ENCODE data around the gene TMEM207.
A peak's percentile ranks its signal among the peaks of the same experiment; 100 is the strongest.

The TMEM207 gene

DNA sequence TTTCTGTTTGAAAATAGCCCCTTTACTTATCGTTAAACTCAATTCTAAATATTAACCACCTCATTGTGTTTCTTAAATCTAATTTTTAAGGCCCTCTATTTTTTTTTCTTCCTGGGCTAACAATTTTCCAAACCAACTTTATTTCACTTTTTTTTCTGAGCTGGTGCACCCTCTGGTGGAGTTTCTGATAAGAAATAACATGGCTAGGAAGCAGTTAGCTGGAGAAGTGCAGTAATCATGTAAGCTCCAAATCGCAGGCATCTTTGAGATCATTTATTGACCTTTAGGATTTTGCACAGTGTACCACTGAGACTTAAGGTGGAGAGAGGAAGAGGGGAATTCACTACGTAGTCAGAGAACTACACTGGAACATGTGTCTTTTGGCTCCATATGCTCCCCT, 6.4 kb downstream of the TMEM207 start:
- no peak for DNase-seq

DNA sequence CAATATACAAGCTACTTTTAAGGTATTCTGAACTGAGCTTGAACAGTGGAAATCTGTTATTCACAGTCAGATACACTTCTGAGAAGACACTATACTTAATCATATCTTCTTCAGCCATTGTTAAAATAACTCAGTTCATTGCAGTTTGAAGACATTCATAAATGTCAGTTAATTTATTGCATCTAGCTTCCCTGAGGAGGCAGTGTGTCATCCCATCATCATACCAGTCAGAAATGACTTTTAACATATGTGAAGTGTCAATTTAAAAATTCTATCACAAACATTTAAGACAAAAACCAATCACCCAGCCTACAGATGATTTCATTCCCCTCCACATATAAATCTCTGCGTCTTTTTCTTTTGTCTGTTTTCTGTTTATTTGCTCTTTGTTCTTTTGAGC, 7.5 kb downstream of the TMEM207 start:
- no peak for DNase-seq

DNA sequence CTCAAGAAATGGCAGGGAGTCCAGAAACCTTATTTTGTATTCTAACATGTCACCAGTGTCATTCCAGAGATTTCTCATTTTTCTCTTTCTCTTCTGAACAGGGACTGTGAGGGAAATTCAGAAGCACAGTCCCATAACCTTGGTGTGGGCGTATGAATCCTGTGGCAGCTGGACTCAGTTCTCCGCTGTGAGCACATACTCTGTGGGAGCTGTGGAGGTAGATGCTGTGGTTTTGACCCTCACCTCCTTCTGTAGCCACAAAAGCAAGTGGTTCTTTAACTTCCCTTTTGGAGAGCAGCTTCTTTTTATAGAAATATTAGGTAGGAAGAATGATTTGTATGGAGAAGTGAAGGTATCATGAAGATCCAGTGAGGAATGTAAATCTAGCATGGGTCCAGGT, 13.4 kb downstream of the TMEM207 start:
- no peak for DNase-seq

DNA sequence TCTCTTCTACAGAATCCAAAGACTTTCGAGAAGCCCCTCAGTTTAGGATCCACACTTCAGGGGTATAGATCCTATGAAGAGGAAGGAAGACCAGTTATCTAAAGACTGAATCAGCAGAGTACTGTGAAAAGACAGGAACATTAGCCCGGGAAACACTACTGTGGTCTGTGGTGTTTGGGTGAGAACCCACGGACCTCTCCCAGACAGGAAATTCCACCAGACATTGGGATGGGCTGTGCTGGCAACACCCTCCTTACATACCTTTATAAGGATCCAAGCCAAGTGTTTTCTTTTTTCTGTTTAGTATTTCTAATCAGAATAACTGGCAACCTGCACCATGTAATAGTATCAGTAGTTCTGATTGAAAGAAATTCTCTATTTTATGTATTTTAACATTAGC, 14.1 kb downstream of the TMEM207 start:
- no peak for DNase-seq

DNA sequence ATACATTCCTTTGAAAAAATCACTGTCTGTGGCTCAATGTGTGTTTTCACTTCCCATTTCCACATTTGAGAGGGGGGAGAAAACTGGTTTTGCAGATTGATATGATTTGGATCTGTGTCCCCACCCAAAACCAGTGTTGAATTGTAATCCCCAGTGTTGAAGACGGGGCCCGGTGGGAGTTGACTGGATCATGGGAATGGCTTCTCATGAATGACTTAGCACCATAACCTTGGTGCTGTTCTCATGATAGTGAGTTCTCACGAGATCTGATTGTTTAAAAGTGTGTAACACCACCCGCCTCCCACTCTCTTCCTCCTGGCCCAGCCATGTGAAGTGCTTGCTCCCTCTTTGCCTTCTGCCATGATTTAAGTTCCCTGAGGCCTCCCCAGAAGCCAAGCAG, 16.1 kb downstream of the TMEM207 start:
- DNase-seq, result no peak

DNA sequence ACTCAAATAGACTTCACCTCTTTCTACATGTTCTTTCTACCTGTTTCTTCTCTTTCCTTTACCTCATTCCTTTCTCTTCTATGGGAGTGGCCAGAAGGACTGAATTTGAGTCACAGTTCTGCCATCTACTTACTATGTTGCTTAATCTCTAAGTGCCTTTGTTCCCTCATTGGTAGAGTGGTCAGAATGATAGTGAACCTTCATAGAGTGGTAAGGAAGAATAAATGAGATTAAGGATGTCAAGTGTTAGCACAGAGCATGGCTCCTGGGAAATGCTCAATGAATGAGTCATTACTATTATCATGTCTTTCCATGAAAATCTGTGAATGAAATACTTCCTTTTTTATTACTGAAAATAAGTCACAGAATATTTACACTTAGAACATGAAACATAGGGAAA, 17.5 kb downstream of the TMEM207 start:
- no peak for DNase-seq

DNA sequence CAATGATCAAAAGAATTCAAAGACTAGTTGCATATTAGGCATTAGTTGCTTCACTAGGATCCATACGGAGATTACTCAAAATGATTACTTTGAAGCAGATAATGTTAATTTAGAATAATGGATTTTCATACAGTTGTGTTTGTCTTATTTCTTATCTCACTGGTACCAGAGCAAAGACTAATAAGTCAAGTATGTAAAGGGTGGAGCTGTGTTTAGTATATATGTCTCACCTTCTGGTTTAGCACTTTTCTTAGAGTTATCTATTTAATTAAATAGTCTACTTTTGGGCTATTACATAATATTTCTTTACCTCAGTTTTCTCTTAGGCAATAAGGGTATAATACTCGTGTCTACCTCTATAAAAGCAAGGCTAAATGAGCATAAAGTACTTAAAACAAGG, 18.8 kb downstream of the TMEM207 start:
- no peak for DNase-seq

DNA sequence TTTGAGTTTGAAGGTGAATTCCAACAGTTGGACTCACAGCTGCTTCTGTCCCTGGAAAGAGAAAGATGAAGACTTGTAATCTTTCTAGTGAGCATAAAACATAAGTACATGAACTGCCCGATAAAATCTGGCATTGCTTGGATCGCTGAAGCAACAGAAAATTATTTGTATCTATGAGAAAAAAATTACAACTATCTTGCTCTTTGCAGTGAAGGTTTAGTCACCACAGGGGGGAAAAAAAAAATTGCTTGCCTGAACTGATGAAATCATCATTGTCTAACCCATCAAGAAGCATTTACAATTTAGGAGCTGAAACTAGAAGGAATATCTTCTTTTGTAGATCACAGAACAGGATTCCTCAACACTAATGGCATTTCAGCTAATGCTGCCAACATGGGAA, 20.0 kb downstream of the TMEM207 start:
- no peak for DNase-seq

DNA sequence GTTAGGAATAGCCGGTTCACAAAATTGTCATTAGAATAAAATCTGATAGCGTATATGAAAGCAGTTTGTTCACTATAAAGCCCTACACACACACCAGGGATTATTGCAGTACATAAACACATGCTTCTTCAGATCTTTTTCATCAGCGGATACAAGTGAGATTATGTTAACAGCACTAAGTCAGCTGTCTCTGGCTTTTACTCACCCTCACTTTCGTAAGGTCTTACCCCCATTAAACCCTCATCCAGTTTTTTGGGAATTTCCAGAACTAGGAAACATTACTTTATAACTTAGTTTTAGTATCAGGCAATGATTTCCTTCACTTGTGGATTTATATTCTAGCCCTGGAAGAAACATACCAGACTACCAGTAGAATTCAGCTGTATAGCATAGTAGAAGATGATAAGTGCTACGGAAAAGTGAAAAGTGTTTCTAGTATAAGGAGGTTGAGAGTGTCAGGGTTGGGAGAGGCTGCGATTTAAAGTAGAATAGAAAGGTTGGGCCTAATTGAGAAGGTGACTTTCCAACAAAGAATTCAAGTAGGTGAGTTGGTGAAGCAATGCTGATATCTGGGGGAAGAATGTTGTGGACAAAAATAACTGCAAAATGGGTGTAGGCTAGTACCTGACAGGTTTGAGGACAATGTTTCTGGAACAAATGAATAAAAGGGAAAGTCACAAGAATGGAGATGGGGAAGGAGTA, 22.7 kb downstream of the TMEM207 start:
- no peak for DNase-seq

DNA sequence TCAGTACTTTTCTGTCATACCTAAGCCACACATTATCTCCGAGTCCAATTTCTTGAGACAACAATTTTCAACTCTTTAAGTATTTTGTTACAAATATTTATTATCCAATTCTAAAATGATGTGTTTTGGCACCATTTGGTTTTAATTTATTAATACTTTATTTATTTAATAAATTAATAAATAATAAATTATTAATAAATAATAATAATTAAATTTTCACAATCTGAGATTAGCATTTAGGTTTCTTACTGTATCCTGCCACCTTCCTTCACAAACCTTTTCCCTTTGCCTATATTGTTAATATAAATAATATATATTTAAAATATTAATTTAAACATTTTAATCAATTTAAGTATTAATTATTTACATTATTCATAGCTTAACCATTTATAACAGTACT, 23.9 kb downstream of the TMEM207 start:
- DNase-seq, result no peak

DNA sequence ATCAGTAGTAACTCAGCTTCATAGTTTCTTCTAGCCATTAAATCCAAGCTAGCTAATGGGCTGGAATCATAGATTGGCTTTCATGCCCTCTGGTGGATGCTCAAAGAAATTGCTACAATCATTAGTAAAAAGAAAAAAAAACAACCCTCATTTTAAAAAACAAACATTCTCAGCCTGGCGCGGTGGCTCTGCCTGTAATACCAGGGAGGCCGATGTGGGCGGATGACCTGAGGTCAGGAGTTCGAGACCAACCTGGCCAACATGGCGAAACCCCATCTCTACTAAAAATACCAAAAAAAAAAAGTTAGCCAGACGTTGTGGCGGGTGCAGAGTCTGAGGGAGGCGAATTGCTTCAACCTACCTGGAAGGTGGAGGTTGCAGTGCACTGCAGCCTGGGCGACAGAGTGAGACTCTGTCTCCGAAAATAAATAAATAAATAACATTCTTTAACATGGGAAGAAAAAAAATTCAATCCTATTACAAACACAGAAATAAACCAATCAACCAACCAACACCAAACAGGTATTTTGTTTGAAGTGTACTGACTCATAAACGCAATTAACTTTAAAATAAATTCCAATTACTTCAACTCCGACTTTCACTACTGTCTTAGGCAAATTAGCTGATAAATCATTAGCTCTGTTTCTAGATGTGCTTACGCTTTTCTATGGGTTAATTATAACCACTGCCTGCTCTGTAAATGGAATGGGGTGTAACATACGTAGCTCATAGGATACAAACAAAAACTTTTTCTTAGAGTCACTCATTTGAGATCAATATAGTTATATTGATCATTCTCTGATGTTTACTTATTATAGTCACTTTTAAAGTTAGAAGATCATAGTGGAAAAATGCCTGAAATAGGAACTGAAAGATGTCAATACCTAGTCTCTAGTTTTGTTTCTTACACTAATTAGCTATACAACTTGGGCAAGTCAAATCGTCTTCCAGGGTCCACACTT, 24.9 kb downstream of the TMEM207 start:
- DNase-seq, result peak; percentile 35

DNA sequence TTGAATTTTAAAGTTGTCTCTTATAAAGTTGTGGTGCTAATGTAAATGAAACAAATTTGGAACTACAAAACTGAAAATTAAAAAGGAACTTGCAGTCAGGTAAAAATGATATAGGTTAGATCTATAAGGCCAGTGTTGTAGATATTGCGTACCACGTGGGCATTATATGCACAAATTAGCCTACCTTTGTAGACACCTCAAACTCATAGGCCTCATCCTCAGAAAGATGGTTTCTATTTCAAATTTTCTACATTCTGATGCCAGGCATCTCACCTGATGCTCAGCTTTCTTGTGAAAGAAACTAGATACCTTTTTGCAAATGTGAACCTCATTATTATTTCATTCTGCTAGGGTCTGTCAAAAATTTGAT, 25.6 kb downstream of the TMEM207 start:
- no peak for DNase-seq

DNA sequence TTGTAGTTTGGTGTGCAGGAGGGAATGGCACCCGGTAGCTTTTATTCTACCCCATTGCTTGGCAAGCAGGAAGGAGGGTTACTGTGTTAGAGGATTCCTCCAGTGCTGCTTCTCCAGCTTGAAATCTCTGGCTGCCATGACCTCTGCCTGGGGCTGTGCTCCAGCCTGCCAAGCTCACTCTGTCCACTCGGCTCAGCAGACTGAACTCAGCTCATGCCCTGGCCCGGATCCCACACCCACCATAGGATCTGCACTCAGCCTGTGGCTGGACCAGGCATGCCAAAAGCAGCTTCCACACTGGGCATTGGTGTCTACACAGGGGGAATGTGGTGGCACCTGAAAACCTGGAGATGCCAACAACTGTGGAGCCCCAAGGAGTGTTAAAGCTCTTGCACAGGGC, 35.4 kb downstream of the TMEM207 start:
- DNase-seq, result no peak

DNA sequence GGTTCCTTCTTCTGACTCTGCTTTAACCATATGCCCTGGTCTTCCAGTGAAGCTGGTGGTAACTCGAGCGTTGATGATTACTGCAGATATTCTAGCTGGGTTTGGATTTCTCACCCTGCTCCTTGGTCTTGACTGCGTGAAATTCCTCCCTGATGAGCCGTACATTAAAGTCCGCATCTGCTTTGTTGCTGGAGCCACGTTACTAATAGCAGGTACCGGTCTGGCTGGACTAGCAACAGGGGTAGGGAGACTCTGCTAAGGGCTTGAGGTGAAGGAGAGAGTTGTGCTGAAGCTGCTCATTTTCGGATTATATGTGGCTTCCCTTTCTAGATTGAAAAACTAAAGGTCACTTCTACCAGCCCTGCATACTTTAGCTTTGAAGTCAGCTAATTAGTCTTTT, 45.0 kb downstream of the TMEM207 start:
- no peak for DNase-seq

DNA sequence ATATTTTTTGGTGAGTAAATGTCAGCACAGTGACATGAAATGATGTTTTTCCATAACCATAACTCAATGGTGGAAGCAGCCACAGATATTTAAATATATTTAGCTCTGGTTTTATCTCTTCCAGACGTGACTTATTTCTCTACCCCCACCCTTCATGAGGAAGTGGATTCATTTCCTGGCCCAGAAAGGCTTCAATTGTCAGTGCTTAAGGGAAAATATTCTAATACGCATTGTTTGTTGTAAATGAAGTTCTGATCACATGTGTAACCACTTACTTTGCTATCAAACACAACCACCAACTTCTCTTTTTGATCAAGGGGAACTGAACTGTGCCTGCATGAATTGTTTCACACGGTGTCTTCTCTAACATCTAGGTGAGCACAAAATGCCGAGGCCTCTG, 47.7 kb downstream of the TMEM207 start:
- no peak for DNase-seq

DNA sequence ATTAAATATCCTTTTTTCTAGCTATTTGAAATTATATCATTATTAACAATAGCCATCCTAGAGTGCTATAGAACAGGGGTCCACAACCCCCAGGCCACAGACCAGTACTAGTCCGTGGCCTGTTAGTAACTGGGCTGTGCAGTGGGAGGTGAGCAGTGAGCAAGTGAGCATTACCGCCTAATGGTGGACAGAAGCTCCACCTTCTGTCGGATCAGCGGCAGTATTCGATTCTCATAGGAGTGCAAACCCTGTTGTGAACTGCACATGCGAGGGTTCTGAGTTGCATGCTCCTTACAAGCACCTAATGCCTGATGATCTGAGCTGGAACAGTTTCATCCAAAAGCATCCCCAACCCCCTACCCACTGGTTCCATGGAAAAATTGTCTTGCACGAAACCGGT, 50.0 kb downstream of the TMEM207 start:
- no peak for DNase-seq

DNA sequence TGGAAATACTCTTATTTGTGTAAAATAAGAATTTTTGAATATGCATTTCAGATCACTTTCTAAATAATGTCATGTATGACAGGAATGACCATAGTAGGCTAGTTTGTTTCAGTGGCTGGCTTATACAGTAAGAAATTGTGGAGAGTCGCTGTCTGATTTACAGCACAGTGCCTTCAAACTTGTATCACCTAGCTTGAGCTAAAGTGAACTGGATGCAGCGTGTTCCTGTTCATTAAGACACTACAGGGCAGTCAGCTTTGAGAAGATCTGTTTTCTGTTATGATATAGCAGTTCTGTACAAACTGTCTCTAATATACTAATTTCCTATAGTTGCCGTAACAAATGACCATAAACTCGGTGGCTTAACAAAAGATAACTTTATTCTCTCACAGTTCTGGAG, 51.8 kb downstream of the TMEM207 start:
- DNase-seq, result no peak

DNA sequence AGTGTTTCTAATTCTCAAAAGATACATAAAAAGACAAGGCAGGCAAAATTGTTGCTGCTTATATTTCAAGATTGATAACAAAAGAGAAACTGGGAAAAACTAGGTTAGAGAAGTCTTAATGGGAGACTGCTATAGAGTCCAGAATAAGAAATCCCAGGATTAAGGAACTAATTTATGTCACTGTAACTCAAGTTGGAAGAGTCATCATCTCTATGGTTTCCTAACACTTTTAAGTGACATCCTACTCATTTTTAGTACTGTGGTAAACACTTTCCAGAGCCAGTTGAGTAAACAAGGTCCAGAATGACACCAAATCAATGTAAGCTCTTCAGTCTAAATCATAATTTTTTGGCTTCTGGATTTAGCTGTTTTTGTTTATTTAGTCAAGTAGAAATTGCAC, 53.7 kb downstream of the TMEM207 start:
- DNase-seq, result no peak

DNA sequence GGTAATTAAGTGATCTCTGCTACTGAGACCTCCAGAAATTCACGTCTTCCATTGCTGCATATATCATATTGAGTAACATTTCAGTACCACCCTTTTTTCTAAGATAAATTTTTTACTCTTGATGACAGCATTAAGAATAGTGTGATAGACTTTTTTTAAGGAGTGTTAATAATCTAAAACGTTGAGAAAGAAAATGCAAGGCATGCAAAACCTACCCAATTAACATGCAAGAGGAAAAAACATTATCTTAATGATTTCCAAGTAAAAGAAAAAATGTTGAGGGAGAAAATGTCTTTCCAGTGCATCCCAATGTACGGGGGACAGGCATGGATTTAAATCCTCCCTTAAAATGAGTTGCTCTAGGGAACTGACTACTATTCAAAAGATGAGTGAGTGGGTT, 61.0 kb downstream of the TMEM207 start:
- no peak for DNase-seq

DNA sequence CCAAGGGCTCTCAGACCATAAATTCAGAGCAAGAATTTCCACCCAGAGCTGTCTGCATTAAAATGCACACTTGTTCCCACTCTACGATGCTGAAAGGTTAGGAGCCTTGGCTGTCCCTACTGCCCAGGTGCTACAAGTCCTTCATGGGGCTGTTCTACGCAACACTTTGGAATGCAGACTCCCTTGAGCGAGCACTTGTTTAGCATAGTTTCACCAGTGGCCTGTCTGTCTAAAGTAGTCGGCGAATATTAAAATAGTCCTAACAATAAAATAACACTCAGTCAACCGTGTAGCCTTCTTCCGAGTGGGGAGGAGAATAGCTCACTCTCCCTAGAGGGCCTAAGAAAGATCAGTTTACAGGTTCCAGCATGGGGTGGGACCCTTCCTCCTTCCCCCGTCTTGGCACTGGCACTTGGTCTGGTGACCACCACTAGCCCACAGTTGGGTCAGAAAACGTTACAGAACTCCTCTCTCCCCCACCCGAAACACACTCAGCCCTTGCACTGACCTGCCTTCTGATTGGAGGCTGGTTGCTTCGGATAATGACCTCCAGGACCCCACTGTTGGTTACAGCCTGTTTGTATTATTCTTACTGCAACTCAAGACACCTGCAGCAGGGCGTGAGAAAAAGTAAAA, 62.0 kb downstream of the TMEM207 start, which contains the start of gene CLDN16:
TSS of gene CLDN16 (plus strand) at position 586 of the 636 bp plus-strand sequence. CDS start 167 bp downstream, outside the sequence.
- no peak for DNase-seq

DNA sequence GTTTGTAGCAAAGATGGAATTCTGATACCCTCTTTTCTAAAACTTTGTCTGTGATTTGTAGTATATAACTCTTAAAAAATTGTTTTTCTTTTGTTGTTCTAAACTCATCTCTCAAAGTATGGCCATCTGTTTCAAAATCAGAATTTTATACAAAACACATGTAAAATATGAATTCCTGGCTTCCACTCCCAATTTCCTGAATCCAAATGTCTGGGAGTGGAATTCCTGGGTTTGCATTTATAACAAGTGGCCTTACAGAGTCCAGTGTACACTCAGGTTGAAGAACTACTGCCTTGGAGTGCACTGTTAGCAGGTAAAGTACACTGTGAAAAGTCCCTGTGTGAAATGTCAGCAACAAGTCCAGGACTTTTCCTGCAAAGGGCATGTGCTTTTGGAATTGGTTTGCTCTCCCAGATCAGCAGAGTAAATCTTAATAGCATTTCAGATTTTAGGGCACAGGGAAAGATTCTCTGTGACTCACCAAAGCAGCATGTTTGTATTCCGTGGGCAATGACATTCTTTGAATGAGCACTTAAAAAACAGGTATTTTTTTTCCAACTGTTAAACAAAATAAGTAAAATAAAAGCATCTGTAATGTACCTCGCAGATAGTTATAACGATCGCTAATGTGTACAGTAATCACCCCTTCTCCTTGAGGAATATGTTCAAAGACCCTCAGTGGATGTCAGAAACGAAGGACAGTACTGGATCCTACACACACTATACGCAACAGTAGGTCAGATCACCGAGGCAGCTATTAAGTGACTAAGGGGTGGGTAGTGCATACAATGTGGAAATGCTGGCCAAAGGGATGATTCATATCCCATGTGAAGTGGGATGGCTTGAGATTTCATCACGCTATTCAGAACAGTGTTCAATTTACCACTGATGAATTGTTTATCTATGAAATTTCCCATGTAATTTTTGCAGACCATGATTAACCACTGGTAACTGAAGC, 63.7 kb downstream of the TMEM207 start:
- DNase-seq, result no peak

DNA sequence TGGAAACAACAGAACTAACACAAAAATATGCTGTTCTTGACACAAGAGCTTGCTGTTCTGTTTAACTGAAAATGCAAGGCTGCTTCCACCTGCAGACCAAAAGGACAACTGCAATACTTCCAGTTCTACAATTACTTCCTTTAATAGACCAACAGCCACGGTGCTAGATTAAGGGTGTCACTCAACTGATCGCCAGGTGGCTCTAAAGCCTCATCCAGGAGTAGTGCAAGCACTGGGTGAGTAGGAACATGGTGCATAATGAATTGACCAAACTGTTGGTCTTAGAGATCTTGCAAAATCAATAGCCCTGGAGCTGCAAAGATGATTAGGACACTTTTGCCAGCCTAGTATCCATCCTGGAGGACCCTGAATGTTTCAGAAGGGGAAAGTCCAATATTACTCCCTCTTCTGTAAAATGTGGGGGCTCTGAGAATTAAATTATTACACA, 65.4 kb downstream of the TMEM207 start:
- DNase-seq, result peak; percentile 8

DNA sequence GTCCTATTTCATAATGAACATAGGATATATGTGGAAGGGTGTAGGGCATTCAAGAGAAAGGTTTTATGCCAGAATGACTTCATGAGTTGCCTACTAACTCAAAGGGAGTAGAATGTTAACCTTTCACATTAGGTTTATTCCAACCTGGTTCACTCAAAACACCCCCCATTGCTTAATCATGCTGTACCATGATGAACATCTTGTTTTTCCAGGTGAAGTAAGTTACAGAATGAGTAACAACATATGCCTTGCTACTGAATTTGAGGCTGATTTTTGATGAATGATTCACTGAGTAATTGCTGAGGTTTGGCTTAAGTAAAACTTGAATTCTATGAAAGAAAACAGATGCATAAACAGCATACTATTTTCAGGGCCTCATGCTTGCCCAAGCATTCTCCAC, 67.6 kb downstream of the TMEM207 start:
- DNase-seq, result no peak

All from stimulated activated CD4-positive, alpha-beta T cell treated with anti-CD3 and anti-CD28 coated beads, Interleukin-1b, Interleukin-23, amount 100 ng/mL, for 48 hours (primary cell).